GM12873 (cell line): ENCODE results near the gene BNIP5.
A peak's percentile ranks its signal among the peaks of the same experiment; 100 is the strongest.

Source experiments
- CTCF ChIP-seq: IDR thresholded peaks from 2 replicates; pipeline ENCODE4 v1.5.1; 2012; ENCODE audit warnings: low read depth, mild to moderate bottlenecking, moderate library complexity, low read length, control low read depth; ENCODE audit not compliant: insufficient read depth; ENCODE audit errors: missing control alignments

The BNIP5 gene

GRCh38 chr6:36364669-36365479 is 28.2 kb upstream of the BNIP5 start:
- peak; percentile 5 for TF ChIP-seq CTCF

- TF ChIP-seq CTCF, result no peak
Measured at GRCh38 chr6:36362551-36363370, 26.1 kb upstream of the BNIP5 start.

- TF ChIP-seq CTCF, result no peak
Measured at GRCh38 chr6:36361071-36361470, 24.4 kb upstream of the BNIP5 start.

- TF ChIP-seq CTCF, result peak; percentile 84
Measured at GRCh38 chr6:36360241-36361054, 23.8 kb upstream of the BNIP5 start.

- TF ChIP-seq CTCF, result no peak
Measured at GRCh38 chr6:36358226-36358915, 21.7 kb upstream of the BNIP5 start.

GRCh38 chr6:36357872-36358225 is 21.2 kb upstream of the BNIP5 start:
- TF ChIP-seq CTCF, result no peak
